Psoas muscle (tissue), 8 donors: ENCODE measurements around the gene TMEM72. TPM values are rescaled to one million over a fixed set of nuclear protein-coding genes. Genes with fewer than 3 reads are reported as not detected.
A peak's percentile ranks its signal among the peaks of the same experiment; 100 is the strongest.

Experiments used
- ATAC-seq, 4 donors: fragments of 200-7000 bp; cut with Tn5 transposase; one replicate each; pipeline ENCODE4 v1.9.1; 2020; ENCODE audit warnings: moderate library complexity in 3 of 4, mild to moderate bottlenecking in 2 of 4
- DNase-seq, 2 donors: peaks; one replicate each; pipeline ENCODE4 v3.0.0-alpha.2; 2020
- H3K27ac ChIP-seq: fragments of 200-600 bp; one replicate; pipeline ENCODE4 v1.8.0; 2022
- H3K27me3 ChIP-seq, 3 donors: fragments of 200-600 bp in 1 of 3; one replicate each; pipeline versions ENCODE4 v1.6.1 to v1.8.0; 2013 to 2022; ENCODE audit warnings: low read length in 2 of 3, mild to moderate bottlenecking in 2 of 3, moderate library complexity in 1 of 3; ENCODE audit not compliant: insufficient read depth in 3 of 3
- H3K36me3 ChIP-seq, 2 donors: fragments of 200-600 bp in 1 of 2; one replicate each; pipeline versions ENCODE4 v1.6.1 to v1.8.0; 2013 to 2022; ENCODE audit warnings: low read depth in 1 of 2, mild to moderate bottlenecking in 1 of 2, moderate library complexity in 1 of 2; ENCODE audit not compliant: insufficient read depth in 1 of 2
- H3K4me1 ChIP-seq: fragments of 200-600 bp; one replicate; pipeline ENCODE4 v1.8.0; 2022
- H3K4me3 ChIP-seq: fragments of 200-600 bp; one replicate; pipeline ENCODE4 v1.8.0; 2022; ENCODE audit warnings: mild to moderate bottlenecking
- H3K9me3 ChIP-seq: fragments of 200-600 bp; one replicate; pipeline ENCODE4 v1.8.0; 2022
- CTCF ChIP-seq: fragments of 200-600 bp; IDR thresholded peaks from one replicate; pipeline ENCODE4 v1.8.0; 2022; ENCODE audit warnings: antibody characterized with exemption
- WGBS, 3 donors: extraction: QIAGEN DNeasy Blood & Tissue Kit; methylation state at CpG; one replicate each; pipeline versions ENCODE4 v1.1.6 to v1.1.7; 2013; 5-methylcytosine and 5-hydroxymethylcytosine counted together
- intact Hi-C, 2 donors: fragments of 100-400 bp; cut with DNase I; formaldehyde crosslinking; loops; one replicate each; pipeline versions ENCODE4 v1.11.0 to v1.14.2; 2022
- polyA plus RNA-seq, 3 donors: library from polyadenylated mRNA; stranded (reverse); fragments of 200-250 nt; gene quantifications; one replicate each; pipeline ENCODE4 v1.2.3, GENCODE V29; 2013
- total RNA-seq, 4 donors: library from RNA; stranded (reverse); fragmentation: NEBNext Ultra II Directional in 2 of 4; extraction: Animal tissue kit (Norgen Biotek cat#: 25700) in 2 of 4; gene quantifications; one replicate each; pipeline versions ENCODE4 v1.2.1 to v1.2.4, GENCODE V29; 2021 to 2023
- donor health status: healthy with polysubstance abuse.
- donor health status: DM: no; HTN: no; CAD: no; lungs with moderate emphysema.
- donor health status: Bipolar disorder and iron deficiency.
- donor health status: healthy.
- donor health status: DM: yes; HTN: yes; CAD: no.
- donor health status: DM: no; HTN: no; CAD: no.
- donor health status: DM: no; HTN: no; CAD: no.
- donor health status: DM: yes; HTN: yes; CAD: no.

The TMEM72 gene
- total and polyA plus RNA-seq, 7 donors, result not detected

- ATAC-seq (peak; percentile 49 to 88 (median 72)), DNase-seq (no peak)
- peaks cover 14% of the 10 kb centered on the region for H3K4me1 ChIP-seq
- no peaks in the 10 kb centered on the region for H3K27me3 ChIP-seq
- H3K4me3 ChIP-seq, result no peak overlapping the region
- intact Hi-C loops, result no loop called here
- WGBS, 3 donors, result 41 to 60% (median 48%) methylated on average over 7 of the region's 7 CpGs
- H3K9me3 ChIP-seq, result no peaks in the 10 kb centered on the region
- H3K36me3 ChIP-seq, result no peaks in the 10 kb centered on the region
- no peak for TF ChIP-seq CTCF
- H3K27ac ChIP-seq, result peak overlapping the region; percentile 39
These were observed 2.1 kb upstream of the TMEM72 start for GRCh38 chr10:44908936-44909630.

- Histone ChIP-seq H3K27ac (no peak overlapping the region), H3K9me3 (no peaks in the 10 kb centered on the region), H3K4me3 (no peak overlapping the region), H3K27me3 (no peaks in the 10 kb centered on the region), H3K36me3 (no peaks in the 10 kb centered on the region), H3K4me1 (peaks cover 14% of the 10 kb centered on the region)
- no peak for ATAC-seq
- WGBS, 3 donors, result 63 to 71% (median 64%) methylated on average over 1 of the region's 1 CpG
- no peak for DNase-seq
- intact Hi-C loops, result no loop called here
- TF ChIP-seq CTCF, result no peak
These were observed 1.2 kb upstream of the TMEM72 start for GRCh38 chr10:44909910-44910309.

- TF ChIP-seq CTCF, result no peak
- ATAC-seq (no peak), DNase-seq (no peak)
- H3K27ac ChIP-seq, result no peak overlapping the region
- no peaks in the 10 kb centered on the region for H3K36me3 ChIP-seq
- intact Hi-C loops, result no loop called here
- peaks cover 14% of the 10 kb centered on the region for H3K4me1 ChIP-seq
- no peak overlapping the region for H3K4me3 ChIP-seq
- no peaks in the 10 kb centered on the region for H3K9me3 ChIP-seq
- no peaks in the 10 kb centered on the region for H3K27me3 ChIP-seq
- 59 to 70% (median 64%) methylated on average over 7 of the region's 7 CpGs for WGBS, 3 donors
These were observed 535 bp upstream of the TMEM72 start for GRCh38 chr10:44910602-44911001.

- WGBS, 3 donors, result 96 to 98% (median 97%) methylated on average over 3 of the region's 3 CpGs
- DNase-seq (no peak), ATAC-seq (no peak)
- Histone ChIP-seq H3K4me1 (peaks cover 14% of the 10 kb centered on the region), H3K27me3 (no peaks in the 10 kb centered on the region), H3K27ac (no peak overlapping the region), H3K36me3 (no peaks in the 10 kb centered on the region), H3K4me3 (no peak overlapping the region), H3K9me3 (no peaks in the 10 kb centered on the region)
- TF ChIP-seq CTCF, result no peak
- intact Hi-C loops, result no loop called here
These were observed 814 bp downstream of the TMEM72 start for GRCh38 chr10:44911951-44912350.
